Transverse colon (tissue), 4 donors: ENCODE measurements around the gene AUNIP. TPM values are rescaled to one million over a fixed set of nuclear protein-coding genes. Genes with fewer than 3 reads are reported as not detected.

Experiments used
- DNase-seq: peaks from one replicate; pipeline ENCODE4 v3.0.0-alpha.2; 2019
- H3K27ac ChIP-seq, 4 donors: fragments of 200-600 bp; sonication (generic); 2 replicates each; pipeline ENCODE4 v1.5.1; 2016 to 2018; ENCODE audit warnings: inconsistent platforms in 4 of 4
- H3K27me3 ChIP-seq: fragments of 200-600 bp; sonication (generic); 2 replicates; pipeline ENCODE4 v1.5.1; 2017; ENCODE audit warnings: inconsistent platforms
- H3K36me3 ChIP-seq, 4 donors: fragments of 200-600 bp; sonication (generic); 2 replicates each; pipeline ENCODE4 v1.5.1; 2017 to 2019; ENCODE audit warnings: inconsistent platforms in 4 of 4
- H3K4me1 ChIP-seq, 4 donors: fragments of 200-600 bp; sonication (generic); 2 replicates each; pipeline ENCODE4 v1.5.1; 2017 to 2020; ENCODE audit warnings: inconsistent platforms in 4 of 4
- H3K4me3 ChIP-seq, 4 donors: fragments of 200-600 bp; sonication (generic); 1 replicate in 1 of 4; 2 replicates in 3 of 4; pipeline versions ENCODE4 v1.5.1 to v1.6.1; 2017 to 2019; ENCODE audit warnings: inconsistent platforms in 4 of 4
- H3K9me3 ChIP-seq, 2 donors: fragments of 200-600 bp; sonication (generic); 2 replicates each; pipeline ENCODE4 v1.5.1; 2017 to 2019; ENCODE audit warnings: inconsistent platforms in 2 of 2
- EP300 ChIP-seq: sonication (generic); formaldehyde crosslinking; IDR thresholded peaks from one replicate; pipeline ENCODE4 v1.6.1; 2017; ENCODE audit warnings: antibody characterized with exemption, low read depth
- POLR2A ChIP-seq: fragments of 450-650 bp; IDR thresholded peaks from one replicate; pipeline ENCODE4 v1.6.1; 2016; ENCODE audit warnings: antibody characterized with exemption, mild to moderate bottlenecking, moderate library complexity
- POLR2AphosphoS5 ChIP-seq, 3 donors: sonication (generic); formaldehyde crosslinking; IDR thresholded peaks; one replicate each; pipeline ENCODE4 v1.6.1; 2016; ENCODE audit warnings: antibody characterized with exemption in 3 of 3
- WGBS, 2 donors: methylation state at CpG; one replicate each; pipeline ENCODE4 v1.1.5; 2018; ENCODE audit warnings: low coverage in 1 of 2; 5-methylcytosine and 5-hydroxymethylcytosine counted together
- in situ Hi-C, 4 donors: fragments of 200-750 bp; cut with MboI; loops; one replicate each; pipeline versions ENCODE4 v1.15.0 to v1.15.1; 2017; ENCODE audit warnings: low sequenced_read_pairs in 3 of 4, low pct_ligation_motif_present in 1 of 4, low pct_unique_long_range_greater_than_20kb in 1 of 4
- intact Hi-C: fragments of 100-400 bp; cut with DNase I; formaldehyde crosslinking; loops from one replicate; pipeline ENCODE4 v1.15.1; 2023; ENCODE audit warnings: low total_unique reads
- total RNA-seq, 4 donors: library from RNA; depleted of rRNA; stranded (reverse); fragments of >200 nt; gene quantifications; one replicate each; pipeline ENCODE4 v1.1.0, GENCODE V29; 2016
- TF ChIP-seq, protein P1 (sequence below), 5 experiments: fragments of 200-600 bp in 3 of 5; fragments of 450-650 bp in 2 of 5; sonication (generic) in 3 of 5; IDR thresholded peaks; 1 replicate in 2 of 5; 2 replicates in 3 of 5; pipeline ENCODE4 v1.5.1; 2016 to 2017; ENCODE audit warnings: antibody characterized with exemption in 5 of 5, inconsistent platforms in 3 of 5, mild to moderate bottlenecking in 2 of 5, moderate library complexity in 1 of 5

AUNIP gene
- total RNA-seq, 4 donors from 2014 or later = 0.41 TPM; not detected in 3

DNA sequence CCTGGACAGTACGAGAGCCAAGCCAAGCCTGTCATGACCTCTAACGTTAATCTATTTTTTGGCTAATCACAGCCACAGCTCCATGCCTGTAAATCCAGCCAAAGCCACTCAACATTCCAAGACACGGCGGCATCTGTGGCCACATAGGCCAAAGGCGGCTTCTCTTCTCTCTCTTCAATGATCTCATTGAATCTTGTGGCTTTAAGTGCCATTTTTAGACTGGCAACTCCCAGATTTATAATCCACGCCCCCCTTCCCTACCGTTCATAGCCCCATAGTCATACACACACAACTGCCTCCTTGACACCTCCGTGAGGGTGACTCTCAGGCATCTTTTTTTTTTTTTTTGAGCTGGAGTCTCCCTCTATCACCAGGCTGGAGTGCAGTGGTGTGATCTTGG is 64.9 kb downstream of the AUNIP start:
- WGBS, 2 donors = 72 to 74% methylated on average over 6 to 8 of the region's 8 CpGs

DNA sequence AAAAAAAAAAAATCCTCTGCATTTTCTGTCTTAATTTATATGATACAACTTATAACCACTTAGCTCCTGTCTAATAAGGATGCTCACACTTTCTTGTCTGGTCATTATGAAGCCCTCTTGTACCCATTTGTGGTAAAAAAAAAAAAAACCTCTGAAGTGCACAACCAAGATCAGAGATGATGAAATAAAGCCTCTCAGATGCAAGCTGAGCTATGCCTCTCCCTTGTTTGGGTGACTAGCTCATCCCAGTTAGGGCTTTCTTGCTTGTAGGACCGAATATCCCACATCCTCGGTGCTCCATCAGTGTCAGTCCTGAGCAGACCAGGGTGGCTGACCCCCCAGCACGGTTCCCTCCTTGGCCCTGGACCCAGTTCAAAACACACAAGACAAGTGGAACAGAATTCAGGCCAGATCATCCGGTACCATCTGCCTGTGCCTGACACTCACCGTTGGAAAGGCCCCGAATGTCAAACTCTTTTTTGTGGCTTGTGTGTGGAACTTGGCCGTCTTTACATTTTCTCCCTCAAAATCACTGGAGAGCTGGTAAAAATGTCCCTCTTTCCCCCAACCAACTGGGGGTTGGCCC is 65.6 kb downstream of the AUNIP start:
- WGBS, 2 donors = 63% methylated on average over 7 of the region's 7 CpGs; no CpG with 5 or more reads in 1 of the 2 donors
- Histone ChIP-seq H3K27ac (no peak overlapping the region), H3K36me3 (no peaks in the 10 kb centered on the region), H3K9me3 (no peaks in the 10 kb centered on the region), H3K27me3 (no peaks in the 10 kb centered on the region), H3K4me1 (peaks cover 3 to 4% (median 4%) of the 10 kb centered on the region in 4 donors), H3K4me3 (no peak overlapping the region)
- in situ Hi-C loops = loop anchor here in 3 of 4 donors (10.0 to 25.0 kb wide), 2 partner anchors 179 to 181 kb away; partner anchors contain the start of gene MAN1C1 (in 3 of the 3)
- DNase-seq = no peak
- TF ChIP-seq EP300 (no peak), POLR2AphosphoS5 (IDR thresholded peaks at IDR 0.05) (no peak), POLR2A (no peak)
- TF ChIP-seq, protein P1, sequence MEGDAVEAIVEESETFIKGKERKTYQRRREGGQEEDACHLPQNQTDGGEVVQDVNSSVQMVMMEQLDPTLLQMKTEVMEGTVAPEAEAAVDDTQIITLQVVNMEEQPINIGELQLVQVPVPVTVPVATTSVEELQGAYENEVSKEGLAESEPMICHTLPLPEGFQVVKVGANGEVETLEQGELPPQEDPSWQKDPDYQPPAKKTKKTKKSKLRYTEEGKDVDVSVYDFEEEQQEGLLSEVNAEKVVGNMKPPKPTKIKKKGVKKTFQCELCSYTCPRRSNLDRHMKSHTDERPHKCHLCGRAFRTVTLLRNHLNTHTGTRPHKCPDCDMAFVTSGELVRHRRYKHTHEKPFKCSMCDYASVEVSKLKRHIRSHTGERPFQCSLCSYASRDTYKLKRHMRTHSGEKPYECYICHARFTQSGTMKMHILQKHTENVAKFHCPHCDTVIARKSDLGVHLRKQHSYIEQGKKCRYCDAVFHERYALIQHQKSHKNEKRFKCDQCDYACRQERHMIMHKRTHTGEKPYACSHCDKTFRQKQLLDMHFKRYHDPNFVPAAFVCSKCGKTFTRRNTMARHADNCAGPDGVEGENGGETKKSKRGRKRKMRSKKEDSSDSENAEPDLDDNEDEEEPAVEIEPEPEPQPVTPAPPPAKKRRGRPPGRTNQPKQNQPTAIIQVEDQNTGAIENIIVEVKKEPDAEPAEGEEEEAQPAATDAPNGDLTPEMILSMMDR (IDR thresholded peaks at IDR 0.05) = no peak
- intact Hi-C loops = no loop called here

More for the DNA sequence above, 64.9 kb downstream of the AUNIP start:
- no peak overlapping the region for H3K27ac ChIP-seq
- no peaks in the 10 kb centered on the region for H3K9me3 ChIP-seq
- TF ChIP-seq EP300 = no peak
- TF ChIP-seq, protein P1 (IDR thresholded peaks at IDR 0.05) = no peak
- DNase-seq = no peak
- no peak overlapping the region for H3K4me3 ChIP-seq
- no peaks in the 10 kb centered on the region for H3K36me3 ChIP-seq
- H3K4me1 ChIP-seq = peaks cover 4 to 7% (median 6%) of the 10 kb centered on the region in 4 donors
- in situ Hi-C loops = loop anchor here in 3 of 4 donors (10.0 to 25.0 kb wide), 2 partner anchors 180 to 182 kb away; partner anchors contain the start of gene MAN1C1 (in 3 of the 3)
- intact Hi-C loops = no loop called here
- no peaks in the 10 kb centered on the region for H3K27me3 ChIP-seq

DNA sequence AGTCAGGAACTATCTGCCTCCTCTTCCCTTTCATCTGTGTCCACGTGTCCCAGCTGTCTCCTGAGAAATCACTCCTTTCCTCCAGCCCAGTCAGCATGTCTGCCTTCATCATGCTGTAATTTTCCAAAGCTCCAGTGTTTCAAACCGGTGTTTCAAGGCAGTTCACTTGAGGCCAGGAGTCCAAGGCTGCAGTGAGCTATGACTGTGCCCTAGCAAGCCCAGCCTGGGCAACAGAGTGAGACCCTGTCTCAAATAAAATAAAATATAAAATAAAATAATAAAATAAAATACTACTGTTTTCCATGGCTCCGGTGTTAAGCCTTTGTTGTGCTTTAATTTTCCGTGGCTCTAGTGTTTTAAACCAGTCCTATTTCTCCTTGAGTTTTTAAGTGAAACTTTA is 67.1 kb downstream of the AUNIP start:
- Histone ChIP-seq H3K4me3 (no peak overlapping the region), H3K9me3 (no peaks in the 10 kb centered on the region), H3K27ac (no peak overlapping the region), H3K4me1 (peaks cover 3 to 4% (median 4%) of the 10 kb centered on the region in 4 donors), H3K27me3 (no peaks in the 10 kb centered on the region), H3K36me3 (no peaks in the 10 kb centered on the region)
- no peak for TF ChIP-seq POLR2AphosphoS5 (IDR thresholded peaks at IDR 0.05)
- no peak for TF ChIP-seq EP300
- TF ChIP-seq POLR2A = no peak
- TF ChIP-seq, protein P1 (IDR thresholded peaks at IDR 0.05) = no peak
- 61 to 66% methylated on average over 4 of the region's 4 CpGs for WGBS, 2 donors
- intact Hi-C loops = no loop called here
- in situ Hi-C loops = loop anchor here in 3 of 4 donors (10.0 to 25.0 kb wide), 2 partner anchors 177 to 180 kb away; partner anchors contain the start of gene MAN1C1 (in 3 of the 3)
- no peak for DNase-seq

DNA sequence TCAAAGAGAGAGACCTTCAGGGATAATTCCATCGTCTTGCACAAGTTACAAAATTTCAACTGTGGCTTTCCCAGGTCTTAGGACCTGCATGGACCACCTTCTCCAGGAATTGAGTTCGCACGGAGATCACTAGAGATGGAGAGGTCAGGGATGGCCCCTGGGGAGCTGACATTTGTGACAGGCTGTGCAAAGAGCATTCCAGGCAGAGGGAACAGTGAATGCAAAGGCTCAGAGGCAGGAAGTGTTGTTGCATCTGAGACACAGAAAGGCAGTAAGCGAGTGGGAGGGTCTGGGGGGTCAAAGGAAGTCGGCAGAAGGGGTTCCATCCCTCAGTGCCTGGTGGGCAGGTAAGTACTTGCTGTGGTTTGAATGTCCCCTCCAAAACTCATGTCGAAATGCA is 68.8 kb downstream of the AUNIP start:
- H3K27ac ChIP-seq = no peak overlapping the region
- in situ Hi-C loops (loop anchor here in 3 of 4 donors (10.0 to 25.0 kb wide), 2 partner anchors 176 to 178 kb away; partner anchors contain the start of gene MAN1C1 (in 3 of the 3)), intact Hi-C loops (no loop called here)
- H3K9me3 ChIP-seq = no peaks in the 10 kb centered on the region
- WGBS, 2 donors = 57 to 83% methylated on average over 2 to 6 of the region's 6 CpGs
- no peak for TF ChIP-seq EP300
- no peak for TF ChIP-seq POLR2A
- TF ChIP-seq, protein P1 (IDR thresholded peaks at IDR 0.05) = no peak
- TF ChIP-seq POLR2AphosphoS5 (IDR thresholded peaks at IDR 0.05) = no peak
- DNase-seq = no peak
- peaks cover 0 to 8% (median 0%) of the 10 kb centered on the region in 4 donors for H3K4me1 ChIP-seq
- H3K27me3 ChIP-seq = no peaks in the 10 kb centered on the region
- H3K36me3 ChIP-seq = no peaks in the 10 kb centered on the region
- no peak overlapping the region for H3K4me3 ChIP-seq
